Left ventricle myocardium inferior (tissue), 1 donor: ENCODE measurements around the gene CCDC142. TPM values are rescaled to one million over a fixed set of nuclear protein-coding genes. Genes with fewer than 3 reads are reported as not detected.
A peak's percentile ranks its signal among the peaks of the same experiment; 100 is the strongest.

Experiments used
- DNase-seq: peaks from one replicate; pipeline ENCODE4 v3.0.0-alpha.2; 2020
- H3K27ac ChIP-seq: fragments of 200-600 bp; replicated peaks from 2 replicates; pipeline ENCODE4 v1.8.0; 2021
- H3K27me3 ChIP-seq: fragments of 200-600 bp; 2 replicates; pipeline ENCODE4 v1.8.0; 2021; ENCODE audit warnings: low read depth
- H3K36me3 ChIP-seq: fragments of 200-600 bp; 2 replicates; pipeline ENCODE4 v1.8.0; 2021
- H3K4me1 ChIP-seq: fragments of 200-600 bp; 2 replicates; pipeline ENCODE4 v1.8.0; 2021
- H3K4me3 ChIP-seq: fragments of 200-600 bp; 2 replicates; pipeline ENCODE4 v1.8.0; 2021; ENCODE audit warnings: mild to moderate bottlenecking, moderate library complexity
- H3K9me3 ChIP-seq: fragments of 200-600 bp; replicated peaks from 2 replicates; pipeline ENCODE4 v1.8.0; 2021
- CTCF ChIP-seq: fragments of 200-600 bp; IDR thresholded peaks from 2 replicates; pipeline ENCODE4 v1.8.0; 2021; ENCODE audit warnings: antibody characterized with exemption, mild to moderate bottlenecking, borderline replicate concordance
- intact Hi-C: fragments of 100-400 bp; cut with micrococcal nuclease; formaldehyde crosslinking; loops from one replicate; pipeline ENCODE4 v1.11.0; 2022
- total RNA-seq: library from RNA; stranded (reverse); fragmentation: NEBNext Ultra II Directional; extraction: Animal tissue kit (Norgen Biotek cat#: 25700); gene quantifications from one replicate; pipeline ENCODE4 v1.2.1, GENCODE V29; 2021
- donor health status: DM: no; HTN: yes; CAD: no; lungs with severe emphysema.

Gene CCDC142
- total RNA-seq, 1 donor from 2014 or later: 5.6 TPM

DNA sequence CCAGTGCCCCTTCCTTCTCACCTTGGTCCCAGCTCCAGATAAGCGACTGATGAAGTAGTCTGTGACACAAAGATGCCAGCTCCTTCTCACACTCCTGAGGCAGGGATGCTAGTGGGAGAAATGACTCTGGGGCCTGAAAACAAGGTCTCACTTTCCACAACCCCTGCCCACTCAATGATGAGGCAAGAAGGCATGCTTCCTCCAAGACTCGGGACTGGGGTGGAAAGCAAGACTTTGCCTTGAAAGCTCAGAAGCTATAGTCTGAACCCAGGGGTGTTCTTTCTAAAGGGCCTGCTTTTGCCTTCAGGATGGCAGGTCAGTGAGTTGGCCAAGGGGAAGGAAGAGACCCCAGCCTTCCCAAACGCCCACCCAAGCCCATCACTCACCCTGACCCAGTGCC, 1.4 kb downstream of the CCDC142 start:
- intact Hi-C loops: loop anchor here (5.0 to 10.0 kb wide), 2 partner anchors 63 to 106 kb away; no protein-coding TSS in a partner anchor
- Histone ChIP-seq H3K27ac (peak overlapping the region; percentile 97), H3K4me1 (peaks cover 44% of the 10 kb centered on the region), H3K4me3 (peak overlapping the region; percentile 99), H3K36me3 (peaks cover 58% of the 10 kb centered on the region), H3K27me3 (no peaks in the 10 kb centered on the region), H3K9me3 (no peaks in the 10 kb centered on the region)
- no peak for DNase-seq
- TF ChIP-seq CTCF: no peak

GRCh38 chr2:74474899-74475298, 7.9 kb downstream of the CCDC142 start:
- Histone ChIP-seq H3K36me3 (peaks cover 50% of the 10 kb centered on the region), H3K9me3 (no peaks in the 10 kb centered on the region), H3K27me3 (no peaks in the 10 kb centered on the region), H3K4me3 (no peak overlapping the region), H3K4me1 (peaks cover 35% of the 10 kb centered on the region), H3K27ac (no peak overlapping the region)
- no peak for DNase-seq
- intact Hi-C loops: no loop called here
- TF ChIP-seq CTCF: peak; percentile 14

DNA sequence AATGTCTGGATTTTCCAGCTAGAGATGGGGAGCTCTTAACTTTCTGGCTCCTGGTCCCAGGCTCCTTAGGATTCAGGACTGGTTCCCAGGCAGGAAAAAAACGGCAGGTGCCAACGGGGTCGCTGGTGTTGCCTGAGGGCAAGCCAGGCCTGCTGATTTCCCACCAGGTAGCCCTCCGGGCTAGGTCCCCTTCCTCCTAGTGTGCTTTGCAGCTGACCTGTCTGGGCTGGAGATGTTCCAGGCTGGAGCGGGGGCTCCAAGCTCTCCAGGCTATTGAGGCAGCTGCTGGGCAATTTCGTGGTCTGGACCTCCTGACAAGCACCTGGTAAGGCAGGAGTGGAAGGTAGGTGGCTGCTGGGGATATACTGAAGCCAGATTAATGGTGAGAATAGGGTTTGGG, 8.3 kb downstream of the CCDC142 start:
- Histone ChIP-seq H3K4me1 (peaks cover 34% of the 10 kb centered on the region), H3K4me3 (no peak overlapping the region), H3K9me3 (no peaks in the 10 kb centered on the region), H3K27me3 (no peaks in the 10 kb centered on the region), H3K27ac (no peak overlapping the region), H3K36me3 (peaks cover 46% of the 10 kb centered on the region)
- intact Hi-C loops: no loop called here
- no peak for DNase-seq
- no peak for TF ChIP-seq CTCF

- peak overlapping the region; percentile 88 for H3K4me3 ChIP-seq
- intact Hi-C loops: no loop called here
- DNase-seq: no peak
- H3K36me3 ChIP-seq: peaks cover 35% of the 10 kb centered on the region
- peaks cover 34% of the 10 kb centered on the region for H3K4me1 ChIP-seq
- no peak for TF ChIP-seq CTCF
- no peaks in the 10 kb centered on the region for H3K9me3 ChIP-seq
- no peaks in the 10 kb centered on the region for H3K27me3 ChIP-seq
- H3K27ac ChIP-seq: peak overlapping the region; percentile 95
These were observed 9.9 kb downstream of the CCDC142 start for GRCh38 chr2:74472945-74473258.

- no peak for TF ChIP-seq CTCF
- Histone ChIP-seq H3K27me3 (no peaks in the 10 kb centered on the region), H3K4me3 (peak within 1 kb of the TSS; percentile 88), H3K9me3 (no peaks in the 10 kb centered on the region), H3K4me1 (peaks cover 34% of the 10 kb centered on the region), H3K27ac (peak within 1 kb of the TSS; percentile 95), H3K36me3 (peaks cover 29% of the 10 kb centered on the region)
- peak; percentile 94 for DNase-seq
- intact Hi-C loops: no loop called here
These were observed 10.5 kb downstream of the CCDC142 start, which contains the start of gene MRPL53 for GRCh38 chr2:74472086-74472944. Gene MRPL53 (minus strand): TSS chr2:74472680. CDS start chr2:74472660, 20 bp downstream.
